Measurements from ENCODE around the gene FNBP1L.

Gene FNBP1L

DNA sequence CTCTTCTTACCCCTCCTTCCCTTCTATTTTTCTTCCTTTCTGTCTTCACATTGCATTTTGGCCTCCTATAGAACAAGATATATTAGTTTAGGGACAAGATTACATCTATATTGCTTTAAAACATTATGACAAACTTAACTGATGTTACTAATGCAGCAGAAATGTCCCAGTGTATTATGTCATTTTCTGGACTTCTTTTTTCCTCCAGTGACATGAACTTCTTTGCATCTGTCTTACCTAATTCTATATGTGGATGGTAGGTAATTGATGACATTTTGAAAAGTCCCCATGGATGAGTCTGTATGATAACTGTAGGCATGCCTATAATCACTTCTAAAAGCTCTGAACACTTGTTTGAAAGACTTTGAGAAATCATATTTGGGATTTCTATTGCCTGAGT is 89.5 kb downstream of the FNBP1L start:
- no peak overlapping the region for H3K4me2 ChIP-seq (ENCODE audit: low read length)
- no peak overlapping the region for H2AK5ac ChIP-seq (ENCODE audit: low read length)
- H2BK15ac ChIP-seq (replicated peaks; ENCODE audit: low read depth), result no peak overlapping the region
- no peak overlapping the region for H3K9ac ChIP-seq (ENCODE audit: low read length)
- H3K23ac ChIP-seq (ENCODE audit: low read length), result no peak overlapping the region
- no peak overlapping the region for H3K27ac ChIP-seq (ENCODE audit: low read depth, low read length)
- no peaks in the 10 kb centered on the region for H3K4me1 ChIP-seq (ENCODE audit: control insufficient read depth, low read depth, low read length)
- H3K79me1 ChIP-seq (ENCODE audit: low read length), result no peaks in the 10 kb centered on the region
- H3K4ac ChIP-seq (ENCODE audit: low read depth, low read length), result no peak overlapping the region
- no peak overlapping the region for H4K5ac ChIP-seq (ENCODE audit: low read length)
- H3K18ac ChIP-seq (ENCODE audit: low read length), result no peak overlapping the region
- no peaks in the 10 kb centered on the region for H3K79me2 ChIP-seq (ENCODE audit: control insufficient read depth, insufficient read depth, low read length)
- DNase-seq, result no peak
- no peak overlapping the region for H4K8ac ChIP-seq (ENCODE audit: low read depth, low read length)
- H3K4me3 ChIP-seq (ENCODE audit: low read length), result no peak overlapping the region
- H3K36me3 ChIP-seq (ENCODE audit: control insufficient read depth, insufficient read depth, low read length), result no peaks in the 10 kb centered on the region
- H3K56ac ChIP-seq (ENCODE audit: low read length), result no peak overlapping the region
- H2BK5ac ChIP-seq (ENCODE audit: low read length), result no peak overlapping the region
- H3K27me3 ChIP-seq (ENCODE audit: insufficient read depth, low read length, poor library complexity), result no peaks in the 10 kb centered on the region
- no peak overlapping the region for H2BK120ac ChIP-seq (ENCODE audit: low read depth, low read length)

DNA sequence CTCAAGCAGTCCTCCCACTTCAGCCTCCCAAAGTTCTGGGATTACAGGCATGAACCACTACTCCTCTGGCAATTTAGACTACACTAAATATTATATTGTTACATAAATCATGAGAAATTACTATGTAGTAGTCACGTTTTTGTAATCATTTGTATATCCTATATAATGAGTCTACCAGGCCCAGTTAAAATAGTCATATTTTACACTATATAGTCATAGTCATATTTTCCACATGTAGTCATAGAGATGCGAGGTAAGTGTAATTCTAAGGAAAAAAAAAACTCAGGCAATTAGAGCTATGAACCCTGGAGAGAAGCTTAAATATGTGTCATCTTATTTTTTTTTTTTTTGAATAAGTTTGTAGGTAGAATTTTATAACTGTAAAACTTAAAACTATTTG is 90.0 kb downstream of the FNBP1L start:
- no peaks in the 10 kb centered on the region for H3K79me2 ChIP-seq (ENCODE audit: control insufficient read depth, insufficient read depth, low read length)
- no peak overlapping the region for H2BK120ac ChIP-seq (ENCODE audit: low read depth, low read length)
- H2BK15ac ChIP-seq (replicated peaks; ENCODE audit: low read depth), result no peak overlapping the region
- no peak for DNase-seq
- H3K23ac ChIP-seq (ENCODE audit: low read length), result no peak overlapping the region
- H4K8ac ChIP-seq (ENCODE audit: low read depth, low read length), result no peak overlapping the region
- no peak overlapping the region for H3K4me3 ChIP-seq (ENCODE audit: low read length)
- no peaks in the 10 kb centered on the region for H3K27me3 ChIP-seq (ENCODE audit: insufficient read depth, low read length, poor library complexity)
- no peaks in the 10 kb centered on the region for H3K79me1 ChIP-seq (ENCODE audit: low read length)
- no peak overlapping the region for H3K56ac ChIP-seq (ENCODE audit: low read length)
- no peak overlapping the region for H2BK5ac ChIP-seq (ENCODE audit: low read length)
- no CpG with 5 or more reads among the region's 2 CpGs for WGBS (ENCODE audit: extremely low coverage, insufficient coverage, low lambda C conversion rate)
- H2AK5ac ChIP-seq (ENCODE audit: low read length), result no peak overlapping the region
- no peak overlapping the region for H3K27ac ChIP-seq (ENCODE audit: low read depth, low read length)
- H3K36me3 ChIP-seq (ENCODE audit: control insufficient read depth, insufficient read depth, low read length), result no peaks in the 10 kb centered on the region
- H3K4ac ChIP-seq (ENCODE audit: low read depth, low read length), result no peak overlapping the region
- H3K9ac ChIP-seq (ENCODE audit: low read length), result no peak overlapping the region
- no peak overlapping the region for H3K18ac ChIP-seq (ENCODE audit: low read length)
- H3K4me1 ChIP-seq (ENCODE audit: control insufficient read depth, low read depth, low read length), result no peaks in the 10 kb centered on the region
- no peak overlapping the region for H4K5ac ChIP-seq (ENCODE audit: low read length)
- H3K4me2 ChIP-seq (ENCODE audit: low read length), result no peak overlapping the region

DNA sequence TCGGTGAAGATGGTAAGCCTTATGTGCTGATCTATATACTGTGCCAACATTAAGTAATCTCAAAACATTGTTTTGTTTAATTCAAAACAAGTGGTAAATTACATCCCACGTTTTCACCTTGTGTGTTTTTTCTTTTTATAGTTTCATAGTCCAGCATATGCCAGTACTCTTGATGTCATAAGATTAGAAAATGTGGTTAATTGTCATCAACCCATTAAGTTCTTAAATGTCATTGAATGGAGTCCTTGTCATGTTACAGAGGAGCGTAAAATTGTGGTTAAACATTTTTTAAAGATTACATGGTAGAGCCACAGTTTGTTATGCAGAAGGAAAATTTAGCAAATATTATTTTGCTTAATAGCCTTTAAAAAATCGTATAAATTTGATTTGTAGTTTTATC is 93.1 kb downstream of the FNBP1L start:
- Histone ChIP-seq H3K23ac (ENCODE audit: low read length) (no peak overlapping the region), H3K56ac (ENCODE audit: low read length) (no peak overlapping the region), H2BK5ac (ENCODE audit: low read length) (no peak overlapping the region), H3K36me3 (ENCODE audit: control insufficient read depth, insufficient read depth, low read length) (no peaks in the 10 kb centered on the region), H2AK5ac (ENCODE audit: low read length) (no peak overlapping the region), H2BK15ac (replicated peaks; ENCODE audit: low read depth) (no peak overlapping the region), H4K8ac (ENCODE audit: low read depth, low read length) (no peak overlapping the region), H3K79me1 (ENCODE audit: low read length) (no peaks in the 10 kb centered on the region), H3K27me3 (ENCODE audit: insufficient read depth, low read length, poor library complexity) (no peaks in the 10 kb centered on the region), H3K4ac (ENCODE audit: low read depth, low read length) (no peak overlapping the region), H3K79me2 (ENCODE audit: control insufficient read depth, insufficient read depth, low read length) (no peaks in the 10 kb centered on the region), H3K18ac (ENCODE audit: low read length) (no peak overlapping the region), H3K4me2 (ENCODE audit: low read length) (no peak overlapping the region), H3K4me3 (ENCODE audit: low read length) (no peak overlapping the region), H4K5ac (ENCODE audit: low read length) (no peak overlapping the region), H2BK120ac (ENCODE audit: low read depth, low read length) (no peak overlapping the region), H3K27ac (ENCODE audit: low read depth, low read length) (no peak overlapping the region), H3K4me1 (ENCODE audit: control insufficient read depth, low read depth, low read length) (no peaks in the 10 kb centered on the region), H3K9ac (ENCODE audit: low read length) (no peak overlapping the region)
- DNase-seq, result no peak
- WGBS (ENCODE audit: extremely low coverage, insufficient coverage, low lambda C conversion rate), result no CpG with 5 or more reads among the region's 4 CpGs

DNA sequence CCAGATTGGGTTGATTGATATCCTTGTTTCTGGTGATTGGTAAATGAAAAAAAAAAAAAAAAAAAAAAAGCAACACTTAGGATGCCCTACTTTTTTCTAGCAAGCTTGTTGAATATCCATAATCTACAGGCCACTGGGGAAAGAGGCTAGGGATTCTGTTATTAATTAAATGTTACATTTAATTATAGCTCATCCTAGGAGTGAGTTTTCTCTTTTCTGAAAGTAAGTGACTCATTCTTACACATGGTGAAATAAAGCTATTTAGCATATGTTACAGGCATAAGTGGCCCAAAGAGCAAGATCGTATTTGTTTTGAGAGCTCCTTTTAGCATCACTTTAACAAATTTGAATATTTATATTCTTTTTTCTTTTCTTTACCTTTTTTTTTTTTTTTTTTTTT is 94.5 kb downstream of the FNBP1L start:
- Histone ChIP-seq H2BK15ac (replicated peaks; ENCODE audit: low read depth) (no peak overlapping the region), H3K18ac (ENCODE audit: low read length) (no peak overlapping the region), H2BK5ac (ENCODE audit: low read length) (no peak overlapping the region), H3K79me1 (ENCODE audit: low read length) (no peaks in the 10 kb centered on the region), H3K23ac (ENCODE audit: low read length) (no peak overlapping the region), H4K8ac (ENCODE audit: low read depth, low read length) (no peak overlapping the region), H3K56ac (ENCODE audit: low read length) (no peak overlapping the region), H3K27ac (ENCODE audit: low read depth, low read length) (no peak overlapping the region), H3K36me3 (ENCODE audit: control insufficient read depth, insufficient read depth, low read length) (no peaks in the 10 kb centered on the region), H3K9ac (ENCODE audit: low read length) (no peak overlapping the region), H3K27me3 (ENCODE audit: insufficient read depth, low read length, poor library complexity) (no peaks in the 10 kb centered on the region), H4K5ac (ENCODE audit: low read length) (no peak overlapping the region), H3K4me3 (ENCODE audit: low read length) (no peak overlapping the region), H3K4me2 (ENCODE audit: low read length) (no peak overlapping the region), H2BK120ac (ENCODE audit: low read depth, low read length) (no peak overlapping the region), H3K79me2 (ENCODE audit: control insufficient read depth, insufficient read depth, low read length) (no peaks in the 10 kb centered on the region), H3K4ac (ENCODE audit: low read depth, low read length) (no peak overlapping the region), H3K4me1 (ENCODE audit: control insufficient read depth, low read depth, low read length) (no peaks in the 10 kb centered on the region), H2AK5ac (ENCODE audit: low read length) (no peak overlapping the region)
- no peak for DNase-seq
- WGBS (ENCODE audit: extremely low coverage, insufficient coverage, low lambda C conversion rate), result no CpG with 5 or more reads among the region's 1 CpG

DNA sequence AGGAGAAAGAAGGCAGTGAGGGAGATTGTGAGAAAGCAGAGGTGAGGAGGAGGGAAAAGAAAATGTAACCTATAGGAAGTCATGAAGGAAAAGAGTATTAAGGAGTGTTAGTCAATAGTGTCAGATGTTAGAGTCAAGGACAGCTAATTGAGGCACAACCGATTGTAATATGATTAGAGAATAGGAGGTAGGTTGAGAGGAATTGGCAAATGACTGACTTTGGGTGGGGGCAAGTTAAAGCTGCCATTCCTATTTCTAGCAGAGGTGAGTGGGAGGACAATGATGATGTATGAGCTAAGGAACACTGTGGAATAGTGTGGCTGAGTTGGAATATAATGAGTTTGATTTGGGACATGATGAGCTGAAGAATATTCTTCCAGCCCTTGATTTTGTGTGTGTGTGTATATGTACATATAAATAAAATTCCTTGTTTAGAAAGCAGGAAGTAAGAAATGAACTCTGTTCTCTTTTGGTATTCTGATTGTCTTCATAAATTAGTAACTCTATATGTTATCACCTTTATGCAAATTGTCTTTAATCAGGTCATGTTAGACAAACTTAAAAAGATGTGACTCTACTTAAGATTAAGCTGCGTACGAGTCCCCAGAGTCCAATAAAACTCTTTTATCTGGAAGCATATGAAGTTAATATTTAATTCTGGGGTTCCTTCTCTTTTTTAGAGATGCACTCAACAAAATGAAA is 98.4 kb downstream of the FNBP1L start:
- no peak overlapping the region for H3K56ac ChIP-seq (ENCODE audit: low read length)
- no peak for DNase-seq
- H3K4ac ChIP-seq (ENCODE audit: low read depth, low read length), result no peak overlapping the region
- H3K79me2 ChIP-seq (ENCODE audit: control insufficient read depth, insufficient read depth, low read length), result no peaks in the 10 kb centered on the region
- 100% methylated on average over 1 of the region's 3 CpGs for WGBS (ENCODE audit: extremely low coverage, insufficient coverage, low lambda C conversion rate)
- H2AK5ac ChIP-seq (ENCODE audit: low read length), result no peak overlapping the region
- H3K23ac ChIP-seq (ENCODE audit: low read length), result no peak overlapping the region
- no peak overlapping the region for H4K5ac ChIP-seq (ENCODE audit: low read length)
- no peak overlapping the region for H2BK5ac ChIP-seq (ENCODE audit: low read length)
- H3K27me3 ChIP-seq (ENCODE audit: insufficient read depth, low read length, poor library complexity), result no peaks in the 10 kb centered on the region
- H3K9ac ChIP-seq (ENCODE audit: low read length), result no peak overlapping the region
- no peak overlapping the region for H4K8ac ChIP-seq (ENCODE audit: low read depth, low read length)
- H3K36me3 ChIP-seq (ENCODE audit: control insufficient read depth, insufficient read depth, low read length), result peaks cover 3% of the 10 kb centered on the region
- H3K4me1 ChIP-seq (ENCODE audit: control insufficient read depth, low read depth, low read length), result no peaks in the 10 kb centered on the region
- no peak overlapping the region for H3K18ac ChIP-seq (ENCODE audit: low read length)
- no peaks in the 10 kb centered on the region for H3K79me1 ChIP-seq (ENCODE audit: low read length)
- H3K4me3 ChIP-seq (ENCODE audit: low read length), result no peak overlapping the region
- H3K4me2 ChIP-seq (ENCODE audit: low read length), result no peak overlapping the region
- H2BK15ac ChIP-seq (replicated peaks; ENCODE audit: low read depth), result no peak overlapping the region
- no peak overlapping the region for H3K27ac ChIP-seq (ENCODE audit: low read depth, low read length)
- H2BK120ac ChIP-seq (ENCODE audit: low read depth, low read length), result no peak overlapping the region

DNA sequence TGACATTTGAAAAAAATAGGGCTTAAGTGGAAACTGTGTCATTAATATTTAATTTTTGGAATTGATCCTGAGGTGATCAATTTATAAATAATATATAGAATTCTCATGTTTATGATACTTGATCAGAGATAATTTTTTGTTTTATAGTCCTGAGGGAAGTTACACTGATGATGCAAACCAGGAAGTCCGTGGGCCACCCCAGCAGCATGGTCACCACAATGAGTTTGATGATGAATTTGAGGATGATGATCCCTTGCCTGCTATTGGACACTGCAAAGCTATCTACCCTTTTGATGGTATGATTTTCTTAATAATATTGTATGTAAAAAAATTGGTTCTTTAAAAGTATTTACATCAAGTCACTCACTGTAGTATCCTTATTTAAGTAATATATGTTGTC is 101.2 kb downstream of the FNBP1L start:
- Histone ChIP-seq H3K27me3 (ENCODE audit: insufficient read depth, low read length, poor library complexity) (no peaks in the 10 kb centered on the region), H2BK15ac (replicated peaks; ENCODE audit: low read depth) (no peak overlapping the region), H2BK5ac (ENCODE audit: low read length) (no peak overlapping the region), H4K5ac (ENCODE audit: low read length) (no peak overlapping the region), H3K4ac (ENCODE audit: low read depth, low read length) (no peak overlapping the region), H2AK5ac (ENCODE audit: low read length) (no peak overlapping the region), H3K79me1 (ENCODE audit: low read length) (peaks cover 2% of the 10 kb centered on the region), H4K8ac (ENCODE audit: low read depth, low read length) (no peak overlapping the region), H3K56ac (ENCODE audit: low read length) (no peak overlapping the region), H3K79me2 (ENCODE audit: control insufficient read depth, insufficient read depth, low read length) (no peaks in the 10 kb centered on the region), H3K27ac (ENCODE audit: low read depth, low read length) (no peak overlapping the region), H3K4me2 (ENCODE audit: low read length) (no peak overlapping the region), H3K18ac (ENCODE audit: low read length) (no peak overlapping the region), H3K4me1 (ENCODE audit: control insufficient read depth, low read depth, low read length) (peaks cover 4% of the 10 kb centered on the region), H2BK120ac (ENCODE audit: low read depth, low read length) (no peak overlapping the region), H3K23ac (ENCODE audit: low read length) (no peak overlapping the region), H3K36me3 (ENCODE audit: control insufficient read depth, insufficient read depth, low read length) (peaks cover 3% of the 10 kb centered on the region), H3K9ac (ENCODE audit: low read length) (no peak overlapping the region), H3K4me3 (ENCODE audit: low read length) (no peak overlapping the region)
- no CpG with 5 or more reads among the region's 1 CpG for WGBS (ENCODE audit: extremely low coverage, insufficient coverage, low lambda C conversion rate)
- no peak for DNase-seq
